Bone marrow (tissue), 2 donors: ENCODE data around the gene QRICH1.

Source experiments
- DNase-seq, 2 donors: peaks; one replicate each; lab custom pipeline; 2025; lab: John Stamatoyannopoulos, UW

The QRICH1 gene, protein sequence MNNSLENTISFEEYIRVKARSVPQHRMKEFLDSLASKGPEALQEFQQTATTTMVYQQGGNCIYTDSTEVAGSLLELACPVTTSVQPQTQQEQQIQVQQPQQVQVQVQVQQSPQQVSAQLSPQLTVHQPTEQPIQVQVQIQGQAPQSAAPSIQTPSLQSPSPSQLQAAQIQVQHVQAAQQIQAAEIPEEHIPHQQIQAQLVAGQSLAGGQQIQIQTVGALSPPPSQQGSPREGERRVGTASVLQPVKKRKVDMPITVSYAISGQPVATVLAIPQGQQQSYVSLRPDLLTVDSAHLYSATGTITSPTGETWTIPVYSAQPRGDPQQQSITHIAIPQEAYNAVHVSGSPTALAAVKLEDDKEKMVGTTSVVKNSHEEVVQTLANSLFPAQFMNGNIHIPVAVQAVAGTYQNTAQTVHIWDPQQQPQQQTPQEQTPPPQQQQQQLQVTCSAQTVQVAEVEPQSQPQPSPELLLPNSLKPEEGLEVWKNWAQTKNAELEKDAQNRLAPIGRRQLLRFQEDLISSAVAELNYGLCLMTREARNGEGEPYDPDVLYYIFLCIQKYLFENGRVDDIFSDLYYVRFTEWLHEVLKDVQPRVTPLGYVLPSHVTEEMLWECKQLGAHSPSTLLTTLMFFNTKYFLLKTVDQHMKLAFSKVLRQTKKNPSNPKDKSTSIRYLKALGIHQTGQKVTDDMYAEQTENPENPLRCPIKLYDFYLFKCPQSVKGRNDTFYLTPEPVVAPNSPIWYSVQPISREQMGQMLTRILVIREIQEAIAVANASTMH

DNA sequence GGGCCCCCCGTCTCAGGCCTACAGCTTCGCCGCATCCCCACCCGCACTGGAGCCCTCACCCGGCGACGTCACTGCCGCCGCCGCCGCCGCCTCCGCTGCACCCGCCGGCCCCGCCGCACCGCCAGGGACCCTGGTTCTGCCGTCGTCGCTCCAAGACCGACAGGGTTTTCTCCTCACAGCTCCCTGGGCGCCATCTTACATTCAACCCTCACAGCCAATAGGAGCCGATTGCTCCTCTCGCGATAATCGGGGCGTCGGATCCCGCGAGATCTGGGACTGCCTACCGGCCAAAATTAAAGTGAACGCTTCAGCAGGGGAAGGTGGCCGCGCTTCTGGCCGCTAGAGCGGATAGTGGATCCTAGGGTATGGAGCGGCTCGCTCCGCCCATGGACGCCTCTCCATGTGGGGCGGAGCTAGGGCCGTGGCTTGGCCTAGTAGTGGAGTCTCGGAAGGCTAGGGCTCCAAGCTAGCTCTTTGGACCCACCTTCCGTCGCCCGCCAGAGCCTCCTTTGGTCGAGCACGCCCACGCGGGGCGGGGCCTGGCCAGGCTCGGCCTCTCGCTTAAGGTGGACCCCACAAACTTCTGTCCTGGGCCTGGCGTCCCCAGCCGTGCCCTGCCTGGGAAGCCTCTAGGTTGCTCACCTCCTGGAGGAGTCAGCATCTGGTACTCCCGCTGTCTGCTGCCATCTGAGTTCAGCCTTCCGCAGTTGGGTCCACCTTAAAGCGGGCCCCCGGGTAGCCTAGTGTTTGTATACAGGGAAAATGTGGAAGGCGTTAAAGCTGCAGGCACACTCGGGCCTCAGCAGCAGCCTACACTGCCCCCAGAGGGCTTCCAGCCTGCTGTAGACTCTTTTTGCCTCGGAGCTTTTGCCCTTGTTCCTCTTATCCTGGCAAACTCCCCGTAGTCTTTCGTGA, at the start of gene QRICH1:
Gene QRICH1, minus strand, starts transcription at position 219 of the 915 bp plus-strand sequence. CDS start 17,054 bp downstream, outside the sequence.
- DNase-seq = peak; percentile 99

DNA sequence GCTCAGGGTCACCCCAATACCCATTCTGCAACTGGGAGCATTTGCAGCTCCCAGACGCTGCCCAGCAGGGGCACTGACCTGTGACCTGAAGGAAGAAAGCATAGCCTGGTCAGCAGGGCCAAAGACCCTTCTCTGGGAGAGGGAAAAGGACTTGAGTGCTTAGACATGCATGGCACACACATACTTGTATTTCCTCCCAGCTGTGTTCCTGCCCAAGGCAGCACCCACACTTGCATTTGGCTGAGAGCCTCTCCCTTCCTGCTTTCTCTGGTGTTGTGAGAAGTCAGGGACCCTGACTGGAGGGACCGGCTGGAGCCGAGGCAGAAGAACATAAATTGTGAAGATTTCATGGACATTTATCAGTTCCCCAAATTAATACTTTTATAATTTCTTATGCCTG, 46.2 kb upstream of the QRICH1 start:
- no peak for DNase-seq

DNA sequence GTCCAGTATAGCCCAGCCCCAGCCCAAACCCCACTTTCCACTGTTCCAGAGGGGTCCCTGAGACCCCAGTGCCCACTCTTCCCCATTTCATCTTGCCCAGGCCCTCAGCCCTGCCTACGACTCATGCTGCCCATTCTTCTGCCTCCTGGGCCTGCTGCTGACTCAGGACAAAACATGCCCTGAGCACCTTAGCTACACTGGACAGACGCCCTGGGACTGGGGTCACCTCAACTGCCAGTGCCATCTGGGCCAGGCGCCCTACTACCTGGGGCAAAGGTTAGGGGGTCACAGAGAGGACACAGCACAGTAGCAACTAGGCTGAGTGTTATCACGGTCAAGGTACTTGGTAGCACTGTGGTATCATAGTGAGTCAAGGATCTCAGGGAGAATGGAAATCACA, 41.6 kb upstream of the QRICH1 start:
- no peak for DNase-seq

DNA sequence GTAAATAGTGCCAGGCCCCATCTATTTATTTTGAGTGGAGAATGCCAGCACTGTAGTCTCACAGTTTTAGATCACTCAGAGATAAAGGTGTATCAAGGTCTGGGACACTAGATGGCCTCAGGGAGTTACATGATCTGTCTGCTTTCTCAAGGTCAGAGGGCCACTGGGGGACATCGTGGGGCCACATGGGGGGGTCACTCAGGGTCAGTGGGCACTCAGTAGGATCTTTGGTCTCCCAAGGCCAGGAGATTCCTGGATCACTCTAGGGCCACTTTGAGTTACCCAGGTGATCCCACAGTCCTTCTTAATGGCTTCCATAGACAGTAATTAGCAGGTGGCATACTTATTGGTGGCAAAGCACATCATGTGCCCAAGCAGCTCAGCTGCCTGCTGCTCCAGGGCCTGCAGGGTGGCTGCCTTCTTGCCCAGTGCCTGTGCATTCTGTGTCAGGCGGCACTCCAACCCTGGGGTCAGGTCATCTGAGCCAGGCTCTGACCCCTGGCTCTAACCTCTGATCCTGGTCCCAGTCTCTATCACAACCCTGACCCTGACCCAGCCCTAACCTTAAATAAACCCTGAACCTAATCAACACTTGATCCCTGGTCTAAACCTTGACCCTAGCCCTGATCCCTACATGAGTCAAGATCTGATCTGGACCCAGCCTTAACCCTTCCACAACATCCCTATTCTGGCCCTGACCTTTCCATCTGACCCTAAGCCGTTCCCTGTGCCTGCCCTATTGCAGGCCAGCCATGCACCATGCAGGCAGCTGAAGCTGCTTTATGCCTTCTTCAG, 40.8 kb upstream of the QRICH1 start:
- no peak for DNase-seq

DNA sequence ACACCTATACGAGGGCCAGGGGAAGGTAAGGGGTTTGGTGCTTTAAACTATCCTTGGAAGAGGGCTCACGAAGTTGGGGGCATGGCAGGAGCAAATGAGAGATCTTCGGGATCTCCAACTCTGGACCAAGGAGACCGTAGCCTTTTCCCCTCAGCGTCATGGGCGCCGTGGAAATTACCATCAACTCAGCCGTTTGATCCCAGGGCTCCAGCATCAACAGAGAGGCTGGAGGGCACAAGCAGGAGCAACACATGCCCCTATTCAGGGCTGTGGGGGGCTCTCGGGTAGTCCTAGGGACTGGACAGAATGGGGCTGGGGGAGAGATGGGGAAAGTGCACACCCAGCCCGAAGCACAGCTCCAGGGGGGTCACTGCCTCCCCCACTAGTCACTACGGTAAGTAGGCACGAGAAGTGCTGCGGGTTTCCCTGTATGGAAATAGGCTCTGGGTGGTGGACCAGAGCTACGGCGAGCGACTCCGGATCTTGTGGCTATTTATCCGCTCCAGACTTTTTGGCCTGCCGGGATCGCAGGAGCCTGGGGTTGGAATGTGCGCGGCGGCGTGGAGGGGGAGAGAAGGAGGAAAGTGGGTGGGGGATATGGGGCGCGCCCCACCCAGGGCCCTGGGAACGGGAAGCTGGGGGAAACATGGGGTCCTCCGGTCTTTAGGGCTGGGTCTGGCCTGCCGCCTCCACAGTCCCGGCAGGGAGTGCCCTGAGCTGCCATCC, 39.5 kb upstream of the QRICH1 start:
- DNase-seq = peak in 1 of 2 donors; percentile 26

DNA sequence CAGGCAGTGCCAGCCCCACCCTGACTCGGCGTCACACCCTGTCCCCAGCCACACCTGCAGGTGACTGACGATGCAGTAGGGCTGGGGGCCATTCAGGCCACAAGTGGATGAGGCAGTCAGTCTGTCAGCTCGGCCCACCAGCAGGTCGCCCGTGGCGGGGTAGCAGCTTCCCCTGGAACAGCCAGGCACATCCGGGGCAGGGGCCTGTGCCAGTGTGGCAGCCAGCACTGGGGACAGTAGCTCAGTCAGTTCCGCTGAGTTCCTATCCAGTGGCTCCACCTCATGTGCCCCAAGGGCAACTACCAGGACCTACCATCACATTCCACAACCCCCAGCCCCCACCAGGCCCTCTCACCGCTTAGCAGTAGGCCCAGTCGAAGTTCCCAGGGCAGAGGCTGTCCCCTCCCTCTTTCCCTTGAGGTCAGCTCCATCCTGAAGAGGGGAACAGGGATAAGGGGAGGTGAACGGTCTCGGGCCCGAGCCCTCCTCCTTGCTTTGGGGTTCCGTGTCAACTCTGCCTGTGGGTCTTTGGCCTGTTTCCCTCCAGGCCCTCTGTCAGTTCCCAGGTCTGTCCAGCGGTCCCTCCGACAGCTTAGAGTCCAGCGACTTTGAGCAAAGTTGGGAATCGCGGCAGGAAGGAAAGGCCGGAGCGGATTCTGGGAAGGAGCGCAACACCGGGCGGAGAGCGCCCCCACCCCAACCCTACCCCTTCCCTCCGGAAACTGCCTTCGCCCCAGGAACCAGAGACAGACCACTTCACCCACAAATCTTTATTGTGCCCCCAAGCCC, 38.8 kb upstream of the QRICH1 start, which contains the start of gene LAMB2:
Gene LAMB2, minus strand, starts transcription at position 614 of the 789 bp plus-strand sequence. Its CDS starts 183 bp downstream, at position 431.
- DNase-seq = peak in 1 of 2 donors; percentile 41

DNA sequence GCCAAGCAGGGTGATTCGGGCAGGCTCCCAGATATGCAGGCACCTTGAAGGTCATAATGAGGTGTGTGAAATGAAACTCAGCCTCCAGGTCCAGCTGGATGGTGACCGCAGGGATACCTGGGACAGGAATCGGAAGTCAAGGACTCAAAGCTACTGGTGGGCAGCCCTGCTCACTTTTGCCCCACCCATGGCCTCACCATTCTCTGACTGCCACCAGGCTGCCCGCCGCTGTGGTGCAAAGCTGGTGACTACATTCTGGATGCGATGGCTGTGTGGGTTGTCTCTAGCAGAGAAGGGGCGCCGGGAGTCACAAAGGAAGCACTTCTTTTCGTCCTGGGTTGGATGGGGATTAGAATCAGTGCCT, 38.2 kb upstream of the QRICH1 start:
- no peak for DNase-seq

DNA sequence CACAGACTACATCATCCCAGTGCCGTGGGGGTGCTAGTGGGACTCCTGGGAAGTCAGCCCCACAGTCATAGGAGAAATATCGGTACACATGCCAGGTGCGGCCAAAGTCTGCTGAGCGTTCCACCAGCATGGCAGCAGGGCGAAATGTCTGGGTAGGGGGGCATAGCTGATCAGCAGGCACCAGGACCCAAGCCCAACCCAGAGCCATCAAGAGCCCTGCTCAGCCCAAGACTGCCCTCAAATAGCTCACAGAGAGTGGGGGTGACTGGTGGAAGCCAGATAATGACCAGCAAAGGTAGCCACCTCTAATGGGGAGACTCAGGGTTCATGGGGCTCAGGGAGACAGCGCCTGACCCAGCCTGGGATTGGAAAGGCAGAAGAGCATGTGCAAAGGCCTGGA, 37.7 kb upstream of the QRICH1 start:
- no peak for DNase-seq

DNA sequence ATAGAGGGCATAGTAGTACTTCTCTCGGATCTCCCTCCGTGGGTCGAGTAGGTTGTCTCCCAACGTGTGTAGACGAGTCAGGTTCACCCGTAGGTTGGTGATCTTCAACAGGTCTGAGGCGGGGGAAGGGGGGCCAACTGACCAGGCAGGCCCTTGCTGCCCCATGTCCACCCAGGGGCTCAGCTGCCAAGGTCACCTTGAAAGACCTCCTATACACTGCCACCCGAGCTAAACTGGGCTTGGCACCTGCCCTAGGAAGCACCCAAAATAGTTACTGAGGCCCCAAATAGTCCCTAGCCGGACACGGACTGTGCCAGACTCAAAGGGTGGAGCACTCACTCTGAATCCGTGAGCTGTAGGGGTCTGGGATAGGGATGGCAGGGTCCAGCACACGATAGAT, 37.2 kb upstream of the QRICH1 start:
- DNase-seq = no peak

DNA sequence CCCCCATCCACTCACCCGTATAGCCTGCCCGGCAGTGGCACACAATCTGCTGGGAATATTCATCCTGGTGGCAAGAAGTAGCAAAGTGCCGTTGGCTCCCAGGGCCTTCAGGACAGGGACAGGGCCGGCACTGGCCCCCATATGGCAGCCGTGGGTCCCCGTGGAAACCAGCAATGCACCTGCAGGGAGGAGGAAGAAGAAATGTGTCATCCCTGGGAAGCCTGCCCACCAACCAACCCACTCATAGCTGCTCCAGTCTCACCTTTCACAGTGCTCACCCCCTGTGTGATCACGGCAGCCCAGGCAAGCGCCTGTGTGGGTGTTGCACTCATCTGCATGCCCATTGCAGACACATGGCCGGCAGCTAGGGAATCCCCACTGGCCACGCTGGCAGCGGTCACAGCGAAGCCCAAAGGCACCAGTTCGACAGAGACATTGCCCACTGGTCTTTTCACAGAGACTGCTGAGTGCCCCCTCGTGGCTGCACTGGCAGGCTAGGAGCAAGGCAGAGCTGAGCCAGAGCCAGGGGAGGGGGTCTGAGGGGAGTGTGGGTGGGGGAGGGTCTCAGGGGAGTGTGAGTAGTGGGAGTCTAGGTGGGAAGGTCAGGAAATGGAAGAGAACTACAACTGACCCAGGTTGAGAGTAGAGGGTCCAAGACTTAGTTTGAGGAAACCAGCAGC, 31.3 kb upstream of the QRICH1 start:
- no peak for DNase-seq

DNA sequence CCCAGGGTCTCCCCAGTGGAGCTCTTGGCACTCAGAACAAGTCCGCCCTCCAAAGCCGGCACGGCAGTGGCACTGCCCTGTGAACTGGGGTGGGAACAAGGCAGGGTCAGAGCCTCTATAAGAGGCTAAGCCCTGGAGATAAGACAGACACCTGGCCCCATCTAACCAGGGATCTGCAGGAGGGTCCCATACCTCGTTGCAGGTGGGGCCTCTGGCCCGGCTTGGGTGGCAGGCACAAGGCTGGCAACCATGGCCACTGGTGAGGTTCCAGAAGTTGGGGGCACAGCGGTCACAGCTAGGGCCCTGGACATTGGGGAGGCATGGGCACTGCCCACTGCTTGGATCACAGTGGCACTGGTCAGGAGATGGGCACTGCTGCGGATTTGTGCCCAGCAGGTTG, 30.3 kb upstream of the QRICH1 start:
- no peak for DNase-seq

DNA sequence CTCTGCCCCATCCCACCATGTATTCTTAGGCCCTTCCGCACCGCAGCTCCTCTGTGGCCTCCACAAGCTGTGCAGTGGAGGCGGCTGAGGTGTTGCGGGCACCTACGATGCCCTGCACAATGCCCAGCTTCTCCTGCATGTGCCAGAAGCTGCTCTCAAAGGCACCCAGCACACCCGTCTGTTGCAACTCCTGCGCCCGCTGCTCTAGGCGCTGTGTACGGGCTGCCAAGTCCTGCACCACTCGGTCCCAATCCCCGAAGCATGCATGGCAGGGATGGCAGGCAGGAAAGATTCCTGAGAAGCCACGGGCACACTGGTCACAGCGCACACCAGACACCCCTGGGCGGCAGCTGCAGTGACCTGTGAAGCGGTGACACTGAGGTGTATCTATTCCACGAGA, 29.8 kb upstream of the QRICH1 start:
- no peak for DNase-seq

DNA sequence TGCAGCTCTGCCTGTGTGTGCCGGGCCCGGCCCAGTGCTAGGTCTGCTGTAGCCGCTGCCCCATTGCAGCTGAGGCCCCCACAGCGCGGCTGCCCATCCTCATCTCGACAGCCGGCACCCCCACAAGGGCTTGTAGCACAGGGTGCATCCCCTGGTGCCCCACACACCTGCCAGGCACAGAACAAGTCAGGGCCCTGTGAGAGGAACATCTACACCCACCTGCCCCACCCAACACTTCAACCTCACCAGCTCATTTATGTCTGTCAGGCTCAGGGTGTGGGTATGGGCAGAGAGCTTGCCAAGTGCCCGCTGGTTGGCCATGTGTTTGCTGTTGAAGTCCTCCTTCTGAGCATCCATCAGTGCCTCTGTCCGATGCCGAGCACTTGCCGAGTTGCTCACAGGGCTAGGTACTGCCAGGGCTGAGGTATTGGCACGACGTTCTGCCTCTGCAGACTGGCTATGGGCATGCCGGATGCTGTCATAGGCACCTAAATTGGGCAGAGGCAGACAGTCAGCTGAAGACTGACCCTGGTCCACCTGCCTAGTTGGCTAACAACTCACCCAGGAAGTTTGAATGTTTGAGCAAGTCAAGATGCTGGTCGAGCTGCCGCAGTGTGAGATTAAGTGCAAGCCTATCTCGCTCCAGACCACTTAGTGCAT, 29.1 kb upstream of the QRICH1 start:
- no peak for DNase-seq

DNA sequence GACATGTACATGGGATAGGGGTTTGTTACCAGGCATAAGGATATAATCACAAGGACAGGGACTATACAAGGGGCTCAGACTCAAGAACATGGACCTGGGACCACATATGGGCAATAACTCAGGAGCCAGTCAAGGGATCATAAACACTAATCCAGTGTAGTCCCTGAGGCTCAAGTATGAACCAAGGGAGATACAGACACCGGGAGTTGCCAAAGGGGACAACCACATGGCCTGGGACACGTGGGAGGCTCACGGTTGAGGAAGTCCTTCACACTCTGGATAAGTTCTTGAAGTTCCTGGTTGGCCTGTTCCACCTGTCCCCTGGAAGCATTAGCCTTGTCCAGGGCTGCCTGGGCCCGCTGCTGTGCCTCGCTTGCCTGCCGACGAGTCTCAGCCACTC, 28.6 kb upstream of the QRICH1 start:
- DNase-seq = no peak

DNA sequence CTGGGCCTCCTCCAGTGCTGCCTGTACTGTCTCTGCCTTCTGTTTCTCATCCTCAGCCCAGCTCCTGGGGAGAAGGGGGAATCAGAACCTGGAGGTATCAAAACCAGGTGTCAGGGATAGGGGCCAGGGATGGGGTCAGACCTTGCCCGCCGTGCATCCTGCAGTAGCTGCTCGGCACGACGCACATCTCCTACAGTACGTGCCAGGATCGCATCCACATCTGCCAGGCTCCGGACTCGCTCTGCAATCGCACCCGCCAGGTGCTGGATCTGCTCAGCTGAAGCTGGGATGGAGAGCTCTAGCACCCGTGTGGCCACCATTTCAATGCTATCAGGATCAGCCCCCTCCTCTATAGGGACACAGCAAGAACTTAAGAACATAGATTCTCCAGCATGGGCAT, 28.2 kb upstream of the QRICH1 start:
- DNase-seq = no peak

DNA sequence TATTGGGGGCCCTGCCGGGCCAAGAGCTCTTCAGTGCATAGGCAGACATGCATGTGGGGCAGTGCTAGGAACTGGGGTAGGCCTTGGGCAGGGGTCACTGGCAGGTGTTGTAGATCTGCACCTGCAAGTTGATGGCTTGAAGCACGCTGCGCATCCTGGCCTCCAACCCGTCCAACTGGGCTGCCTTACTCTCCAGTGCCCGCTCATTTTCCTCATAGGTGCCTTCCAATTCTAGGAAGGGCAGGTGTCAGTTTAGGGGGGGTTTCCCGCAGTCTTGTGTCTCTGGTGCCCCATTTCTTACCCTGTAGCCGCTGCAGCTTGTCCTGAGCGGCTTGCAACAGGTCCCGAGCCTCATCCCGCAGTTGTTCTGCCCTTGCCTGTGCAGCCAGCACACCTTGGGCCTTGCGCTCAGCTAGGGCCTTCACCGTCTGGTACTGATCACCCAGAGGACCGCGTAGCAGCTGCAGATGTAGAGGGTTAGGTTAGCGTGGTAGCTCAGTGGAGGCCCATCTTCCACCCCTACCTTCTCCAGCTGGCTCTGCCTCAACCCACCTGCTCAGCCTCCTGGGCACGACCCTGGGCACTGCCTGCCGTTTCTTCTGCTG, 27.4 kb upstream of the QRICH1 start:
- no peak for DNase-seq

DNA sequence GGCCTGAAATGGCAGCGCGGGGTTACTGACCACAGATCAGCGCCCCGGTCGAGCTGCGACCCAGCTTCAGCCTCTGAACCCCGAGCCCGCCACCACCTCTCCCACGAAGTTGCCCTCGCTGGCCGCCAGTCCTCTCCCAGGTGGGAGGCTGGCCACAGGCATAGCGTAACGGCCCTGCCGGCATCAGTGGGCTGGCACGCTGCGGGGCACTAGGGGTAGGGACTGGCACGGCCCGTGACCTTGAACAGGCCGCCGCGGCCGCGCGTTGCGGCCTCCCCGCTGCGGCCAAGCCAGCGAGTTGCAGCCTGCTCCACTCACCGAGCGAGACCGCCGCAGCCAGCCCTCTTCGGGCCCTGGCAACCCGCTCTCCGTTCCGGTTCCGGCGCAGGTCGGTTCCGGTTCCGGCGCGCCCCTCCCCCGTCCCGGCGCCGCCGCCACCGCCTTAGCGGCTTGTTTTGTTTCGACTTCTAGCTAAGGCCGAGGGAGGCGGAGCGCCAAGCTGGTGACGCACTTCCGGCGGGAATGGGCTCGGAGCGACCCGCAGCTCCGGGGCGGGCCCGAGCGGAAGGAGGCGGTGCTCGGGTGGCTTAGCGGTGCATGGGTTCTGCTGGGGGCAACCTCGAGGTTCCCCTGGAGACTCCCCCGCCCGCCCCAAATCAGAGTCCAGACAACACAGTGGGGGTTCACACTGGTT, 26.7 kb upstream of the QRICH1 start, which contains the start of gene USP19:
Gene USP19, minus strand, starts transcription at position 386 of the 694 bp plus-strand sequence. CDS start 1,678 bp downstream, outside the sequence.
- peak; percentile 76 to 91 for DNase-seq

DNA sequence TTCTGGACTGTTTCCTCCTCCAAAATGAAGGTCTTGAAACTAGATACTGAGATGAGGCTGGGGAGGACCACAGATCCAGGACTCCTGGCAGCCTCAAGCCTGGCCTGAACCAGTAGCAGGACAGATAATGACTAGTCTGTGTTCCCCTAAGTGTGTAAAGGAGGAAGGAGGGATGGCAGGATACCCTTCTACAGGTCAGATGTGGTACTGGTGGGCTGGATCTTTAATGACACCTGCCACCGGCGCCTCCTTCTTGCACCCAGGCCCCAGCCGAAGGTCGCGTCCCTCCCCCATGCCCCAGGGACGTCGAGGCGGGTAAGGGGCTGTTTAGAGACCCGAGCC, 26.2 kb upstream of the QRICH1 start:
- DNase-seq = no peak
